Astrocyte (in vitro differentiated cells and primary cell): ENCODE data around the gene ANKMY2.

Source experiments
- CTCF ChIP-seq: IDR thresholded peaks from 2 replicates; pipeline ENCODE4 v1.5.1; 2011; ENCODE audit warnings: low read depth, mild to moderate bottlenecking, inconsistent platforms, low read length, moderate library complexity; ENCODE audit not compliant: insufficient read depth
- EZH2 ChIP-seq: IDR thresholded peaks from 2 replicates; pipeline ENCODE4 v1.6.1; 2012; ENCODE audit warnings: mild to moderate bottlenecking, low read length, inconsistent platforms; ENCODE audit not compliant: insufficient read depth

- TF ChIP-seq CTCF = no peak
- TF ChIP-seq EZH2 = no peak
Observed at GRCh38 chr7:16590424-16590823, 55.1 kb downstream of the ANKMY2 start.
